ENCODE data around the gene OOSP4B.

Gene OOSP4B

DNA sequence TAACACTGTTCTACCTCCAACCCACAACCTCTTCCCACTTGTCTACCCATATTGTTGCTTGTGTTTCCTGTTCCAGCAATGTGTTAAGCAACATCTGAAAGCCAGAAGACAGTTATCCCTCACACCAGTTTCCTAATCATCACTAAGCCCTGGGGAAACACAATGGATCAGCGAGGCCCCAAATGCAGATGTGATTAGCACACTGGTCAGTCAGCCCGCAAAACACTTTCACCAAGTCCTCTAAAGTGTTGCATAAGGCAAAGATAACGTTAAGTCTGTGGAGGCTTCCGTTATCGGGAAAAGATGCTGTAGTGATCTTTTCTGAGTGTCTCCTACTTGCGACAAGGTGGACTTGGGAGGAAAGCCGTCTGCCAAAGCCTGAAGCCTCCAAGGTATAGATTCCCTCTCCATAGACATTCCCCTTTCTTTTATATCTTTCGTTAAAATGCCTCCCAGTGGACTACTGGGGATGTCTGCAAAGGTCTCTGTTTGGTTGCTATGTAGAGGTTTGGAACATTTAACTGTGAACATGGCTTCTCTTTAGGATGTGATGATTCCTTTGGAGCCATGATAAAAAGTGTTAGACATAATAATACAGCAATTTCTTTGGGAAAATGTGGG, 39.5 kb downstream of the OOSP4B start, which contains the start of gene MS4A3:
TSS of gene MS4A3 (plus strand) at position 317 of the 621 bp plus-strand sequence. CDS start 4,496 bp downstream, outside the sequence.
- Histone ChIP-seq H2AFZ (ENCODE audit: low read depth) (no peak within 1 kb of the TSS), H3K79me2 (ENCODE audit: insufficient read depth, low read depth) (no peaks in the 10 kb centered on the region), H3K27ac (no peak within 1 kb of the TSS), H3K9ac (no peak within 1 kb of the TSS), H4K20me1 (ENCODE audit: insufficient read depth) (no peaks in the 10 kb centered on the region), H3K4me2 (no peak within 1 kb of the TSS), H3K27me3 (ENCODE audit: insufficient read depth, low read depth) (no peaks in the 10 kb centered on the region), H3K4me3 (IDR thresholded peaks at IDR 0.05; ENCODE audit: insufficient read depth, low read depth, low read length) (no peak within 1 kb of the TSS), H3K36me3 (ENCODE audit: insufficient read depth) (no peaks in the 10 kb centered on the region), H3K4me1 (ENCODE audit: low read depth, poor library complexity, severe bottlenecking) (no peaks in the 10 kb centered on the region)
- TF ChIP-seq CTCF (conservative IDR thresholded peaks at IDR 0.05; ENCODE audit: low read depth, low read length), result no peak

- Histone ChIP-seq H3K9ac (no peak overlapping the region), H3K4me3 (IDR thresholded peaks at IDR 0.05; ENCODE audit: insufficient read depth, low read depth, low read length) (no peak overlapping the region), H3K36me3 (ENCODE audit: insufficient read depth) (no peaks in the 10 kb centered on the region), H3K27me3 (ENCODE audit: insufficient read depth, low read depth) (no peaks in the 10 kb centered on the region), H3K4me2 (no peak overlapping the region), H4K20me1 (ENCODE audit: insufficient read depth) (no peaks in the 10 kb centered on the region), H3K27ac (no peak overlapping the region), H2AFZ (ENCODE audit: low read depth) (no peak overlapping the region), H3K79me2 (ENCODE audit: insufficient read depth, low read depth) (no peaks in the 10 kb centered on the region), H3K4me1 (ENCODE audit: low read depth, poor library complexity, severe bottlenecking) (no peaks in the 10 kb centered on the region)
- TF ChIP-seq CTCF (conservative IDR thresholded peaks at IDR 0.05; ENCODE audit: low read depth, low read length), result no peak
Measured at GRCh38 chr11:60059052-60059451, 42.1 kb downstream of the OOSP4B start.

DNA sequence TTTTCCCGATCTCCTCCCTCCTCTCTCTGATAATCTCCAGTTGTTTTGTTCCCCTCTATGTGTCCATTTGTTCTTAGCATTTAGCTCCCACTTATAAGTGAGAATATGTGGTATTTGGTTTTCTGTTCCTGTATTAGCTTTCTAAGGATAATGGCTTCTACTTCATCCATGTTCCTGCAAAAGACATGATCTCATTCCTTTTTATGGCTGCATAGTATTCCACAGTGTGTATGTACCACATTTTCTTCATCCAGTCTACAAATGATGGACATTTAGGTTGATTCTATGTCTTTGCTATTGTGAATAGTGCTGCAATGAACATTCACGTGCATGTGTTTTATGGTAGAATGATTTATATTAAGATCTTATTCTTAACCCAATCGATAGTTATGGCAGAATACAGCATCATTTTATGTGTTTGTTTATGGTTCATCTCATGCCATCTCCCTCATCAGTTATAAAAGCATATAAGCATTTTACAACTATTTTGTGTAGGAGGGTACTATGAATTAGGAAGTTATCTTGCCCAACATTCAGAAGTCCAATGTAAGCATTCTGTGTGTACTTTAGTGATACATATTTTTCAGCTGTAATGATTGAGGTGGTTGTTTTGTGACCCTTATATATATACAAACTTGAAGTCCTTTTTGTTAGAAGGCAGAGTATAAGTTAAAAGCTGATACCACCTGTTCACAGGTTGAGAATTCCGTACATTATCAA, 42.7 kb downstream of the OOSP4B start:
- Histone ChIP-seq H3K27me3 (ENCODE audit: insufficient read depth, low read depth) (no peaks in the 10 kb centered on the region), H3K36me3 (ENCODE audit: insufficient read depth) (no peaks in the 10 kb centered on the region), H3K4me3 (IDR thresholded peaks at IDR 0.05; ENCODE audit: insufficient read depth, low read depth, low read length) (no peak overlapping the region), H3K4me2 (no peak overlapping the region), H4K20me1 (ENCODE audit: insufficient read depth) (no peaks in the 10 kb centered on the region), H3K27ac (no peak overlapping the region), H2AFZ (ENCODE audit: low read depth) (no peak overlapping the region), H3K4me1 (ENCODE audit: low read depth, poor library complexity, severe bottlenecking) (no peaks in the 10 kb centered on the region), H3K79me2 (ENCODE audit: insufficient read depth, low read depth) (no peaks in the 10 kb centered on the region), H3K9ac (no peak overlapping the region)
- TF ChIP-seq CTCF (conservative IDR thresholded peaks at IDR 0.05; ENCODE audit: low read depth, low read length), result no peak

DNA sequence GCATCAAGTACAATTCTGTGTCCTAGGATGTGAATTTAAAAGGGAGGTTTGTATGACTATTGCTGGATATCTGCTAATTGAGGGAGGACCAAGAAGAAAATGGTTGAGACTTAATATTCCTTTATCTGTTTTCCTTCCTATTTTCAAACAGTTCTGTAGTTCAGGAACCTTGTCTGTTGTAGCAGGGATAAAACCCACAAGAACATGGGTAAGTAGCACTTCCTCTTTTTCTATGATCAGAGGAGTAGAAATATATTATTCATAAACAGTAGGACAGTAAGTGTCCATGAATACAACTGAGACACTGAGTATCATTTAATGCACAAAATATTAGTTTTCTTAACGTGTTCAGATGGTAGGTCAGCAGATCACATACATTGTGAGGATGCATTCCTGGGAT, 47.1 kb downstream of the OOSP4B start:
- Histone ChIP-seq H3K79me2 (ENCODE audit: insufficient read depth, low read depth) (no peaks in the 10 kb centered on the region), H3K9ac (no peak overlapping the region), H2AFZ (ENCODE audit: low read depth) (no peak overlapping the region), H3K4me2 (no peak overlapping the region), H3K27ac (no peak overlapping the region), H3K4me1 (ENCODE audit: low read depth, poor library complexity, severe bottlenecking) (no peaks in the 10 kb centered on the region), H3K36me3 (ENCODE audit: insufficient read depth) (no peaks in the 10 kb centered on the region), H4K20me1 (ENCODE audit: insufficient read depth) (no peaks in the 10 kb centered on the region), H3K4me3 (IDR thresholded peaks at IDR 0.05; ENCODE audit: insufficient read depth, low read depth, low read length) (no peak overlapping the region), H3K27me3 (ENCODE audit: insufficient read depth, low read depth) (no peaks in the 10 kb centered on the region)
- no peak for TF ChIP-seq CTCF (conservative IDR thresholded peaks at IDR 0.05; ENCODE audit: low read depth, low read length)
